MCF 10A (cell line): ENCODE data around the gene SASH3. TPM values are rescaled to one million over a fixed set of nuclear protein-coding genes. Genes with fewer than 3 reads are reported as not detected.

Source experiments
- BruUV-seq: library from RNA; stranded (reverse); fragments of 400-500 nt; replicated peaks from 2 replicates; lab custom pipeline; 2021; lab: Mats Ljungman, UMichigan
- CTCF ChIA-PET: fragments of 300-600 bp; sonication (Branson Sonifier 250); formaldehyde crosslinking; extraction: SDS; loops from one replicate; lab custom pipeline; 2021; ENCODE audit warnings: antibody characterized with exemption, inconsistent platforms; lab: Yijun Ruan, JAX
- POLR2A ChIA-PET: fragments of 300-600, 350-650 bp; sonication (Branson Sonifier 250); formaldehyde crosslinking; extraction: SDS; loops from one replicate; lab custom pipeline; 2020; ENCODE audit warnings: antibody characterized with exemption, inconsistent platforms; lab: Yijun Ruan, JAX
- DNase-seq: peaks from one replicate; pipeline ENCODE4 v3.0.0-alpha.2; 2018; ENCODE audit not compliant: unreplicated experiment
- H3K27ac Mint-ChIP-seq: one replicate; pipeline ENCODE4 v1.8.0; 2022; ENCODE audit warnings: mild to moderate bottlenecking, low read depth, mixed read lengths; ENCODE audit not compliant: unreplicated experiment
- H3K27me3 Mint-ChIP-seq: one replicate; pipeline ENCODE4 v1.8.0; 2022; ENCODE audit warnings: mixed read lengths; ENCODE audit not compliant: insufficient read depth, unreplicated experiment
- H3K36me3 Mint-ChIP-seq: one replicate; pipeline ENCODE4 v1.8.0; 2022; ENCODE audit warnings: mild to moderate bottlenecking, moderate library complexity, mixed read lengths; ENCODE audit not compliant: insufficient read depth, unreplicated experiment
- H3K4me1 Mint-ChIP-seq: one replicate; pipeline ENCODE4 v1.8.0; 2022; ENCODE audit warnings: mixed read lengths; ENCODE audit not compliant: insufficient read depth, unreplicated experiment
- H3K4me3 Mint-ChIP-seq: one replicate; pipeline ENCODE4 v1.8.0; 2022; ENCODE audit warnings: mild to moderate bottlenecking, moderate library complexity, mixed read lengths; ENCODE audit not compliant: unreplicated experiment
- H3K9me3 Mint-ChIP-seq: one replicate; pipeline ENCODE4 v1.8.0; 2022; ENCODE audit warnings: mixed read lengths; ENCODE audit not compliant: unreplicated experiment
- intact Hi-C: fragments of 100-400 bp; cut with micrococcal nuclease; formaldehyde crosslinking; loops from 2 replicates; pipeline ENCODE4 v1.14.1; 2022
- total RNA-seq: library from RNA; stranded (reverse); gene quantifications from 2 replicates; pipeline ENCODE4 v1.2.3, GENCODE V29; 2022
- TF ChIP-seq, protein P1 (sequence below): fragments of 200-600 bp; IDR thresholded peaks from one replicate; pipeline ENCODE4 v1.8.0; 2022; ENCODE audit warnings: antibody characterized with exemption, mild to moderate bottlenecking; ENCODE audit not compliant: unreplicated experiment

The SASH3 gene
- total RNA-seq, 1 experiment from 2014 or later: not detected

GRCh38 chrX:129790808-129791207 is 11.1 kb downstream of the SASH3 start:
- no peaks in the 10 kb centered on the region for H3K9me3 Mint-ChIP-seq
- TF ChIP-seq, protein P1, sequence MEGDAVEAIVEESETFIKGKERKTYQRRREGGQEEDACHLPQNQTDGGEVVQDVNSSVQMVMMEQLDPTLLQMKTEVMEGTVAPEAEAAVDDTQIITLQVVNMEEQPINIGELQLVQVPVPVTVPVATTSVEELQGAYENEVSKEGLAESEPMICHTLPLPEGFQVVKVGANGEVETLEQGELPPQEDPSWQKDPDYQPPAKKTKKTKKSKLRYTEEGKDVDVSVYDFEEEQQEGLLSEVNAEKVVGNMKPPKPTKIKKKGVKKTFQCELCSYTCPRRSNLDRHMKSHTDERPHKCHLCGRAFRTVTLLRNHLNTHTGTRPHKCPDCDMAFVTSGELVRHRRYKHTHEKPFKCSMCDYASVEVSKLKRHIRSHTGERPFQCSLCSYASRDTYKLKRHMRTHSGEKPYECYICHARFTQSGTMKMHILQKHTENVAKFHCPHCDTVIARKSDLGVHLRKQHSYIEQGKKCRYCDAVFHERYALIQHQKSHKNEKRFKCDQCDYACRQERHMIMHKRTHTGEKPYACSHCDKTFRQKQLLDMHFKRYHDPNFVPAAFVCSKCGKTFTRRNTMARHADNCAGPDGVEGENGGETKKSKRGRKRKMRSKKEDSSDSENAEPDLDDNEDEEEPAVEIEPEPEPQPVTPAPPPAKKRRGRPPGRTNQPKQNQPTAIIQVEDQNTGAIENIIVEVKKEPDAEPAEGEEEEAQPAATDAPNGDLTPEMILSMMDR: no peak
- intact Hi-C loops: no loop called here
- H3K36me3 Mint-ChIP-seq: peaks cover 6% of the 10 kb centered on the region
- H3K4me3 Mint-ChIP-seq: no peak overlapping the region
- no TSS peak for BruUV-seq
- ChIA-PET CTCF (interaction anchor here (0.5 kb wide), 1 partner anchor 77 kb away, joined by 5 read pairs; no protein-coding TSS in a partner anchor), POLR2A (interaction anchor here (0.6 kb wide), 1 partner anchor 115 kb away, joined by 4 read pairs; the partner anchor contains the start of gene UTP14A)
- peaks cover 12% of the 10 kb centered on the region for H3K27me3 Mint-ChIP-seq
- no peaks in the 10 kb centered on the region for H3K4me1 Mint-ChIP-seq
- DNase-seq: no peak
- H3K27ac Mint-ChIP-seq: no peak overlapping the region

DNA sequence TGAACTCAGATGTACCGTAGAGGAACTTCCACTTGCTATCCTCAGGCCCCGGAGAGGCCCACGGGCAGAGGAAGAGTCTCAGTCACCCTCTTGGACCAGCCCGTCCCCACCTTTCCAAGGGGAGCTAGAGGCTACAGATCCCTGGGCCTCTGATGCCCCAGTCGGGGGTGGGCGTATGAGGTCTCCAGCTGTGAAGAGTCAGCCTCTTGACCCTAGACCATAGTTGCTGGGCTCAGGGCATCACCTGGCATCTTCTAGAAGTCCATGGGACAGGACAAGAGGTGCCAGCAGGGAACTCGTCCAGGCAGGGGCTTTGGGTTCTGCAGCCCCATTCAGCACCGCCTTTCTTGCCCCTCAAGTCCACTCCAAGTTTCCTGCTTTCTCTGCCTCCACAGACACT is 11.6 kb downstream of the SASH3 start:
- intact Hi-C loops: no loop called here
- no peaks in the 10 kb centered on the region for H3K4me1 Mint-ChIP-seq
- no peaks in the 10 kb centered on the region for H3K9me3 Mint-ChIP-seq
- POLR2A ChIA-PET: interaction anchor here (0.7 kb wide), 1 partner anchor 149 kb away, joined by 3 read pairs; no protein-coding TSS in a partner anchor
- H3K36me3 Mint-ChIP-seq: peaks cover 6% of the 10 kb centered on the region
- CTCF ChIA-PET: interaction anchor here (0.5 to 1.3 kb wide), 3 partner anchors 9 to 191 kb away, joined by 3 to 5 read pairs (median 4); no protein-coding TSS in a partner anchor
- no TSS peak for BruUV-seq
- DNase-seq: no peak
- H3K27ac Mint-ChIP-seq: no peak overlapping the region
- no peak overlapping the region for H3K4me3 Mint-ChIP-seq
- H3K27me3 Mint-ChIP-seq: peaks cover 12% of the 10 kb centered on the region
- TF ChIP-seq, protein P1: no peak

DNA sequence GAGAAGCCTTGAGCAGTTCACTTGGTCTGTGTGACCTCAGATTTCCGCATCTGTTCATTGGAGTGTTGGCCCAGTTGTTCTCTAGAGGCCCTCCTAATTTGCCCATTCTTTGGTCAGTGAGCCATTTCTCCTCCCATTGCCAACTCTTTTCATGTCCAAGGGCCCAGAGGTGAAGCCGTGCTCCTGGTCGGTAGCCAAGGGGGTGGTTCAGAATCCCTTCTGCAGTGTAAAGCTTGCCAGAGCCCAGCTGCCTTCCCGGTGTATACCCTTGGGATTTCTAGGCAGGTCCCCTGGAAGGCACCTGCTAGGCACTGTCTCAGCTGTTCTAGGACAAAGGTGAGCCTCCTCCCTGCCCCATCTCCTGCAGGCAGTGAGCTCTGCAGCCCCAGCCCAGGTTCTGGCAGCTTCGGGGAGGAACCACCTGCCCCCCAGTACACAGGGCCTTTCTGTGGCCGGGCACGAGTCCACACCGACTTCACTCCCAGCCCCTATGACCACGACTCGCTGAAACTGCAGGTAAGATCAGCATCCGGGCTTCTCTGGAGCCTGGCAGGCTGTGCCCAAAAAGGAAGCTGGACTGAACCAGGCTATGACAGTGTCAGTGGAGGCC is 12.3 kb downstream of the SASH3 start:
- TF ChIP-seq, protein P1: no peak
- no peak for DNase-seq
- no peak overlapping the region for H3K4me3 Mint-ChIP-seq
- BruUV-seq: no TSS peak
- CTCF ChIA-PET: interaction anchor here (0.6 to 1.3 kb wide), 2 partner anchors 8 to 192 kb away, joined by 3 to 4 read pairs; no protein-coding TSS in a partner anchor
- no peaks in the 10 kb centered on the region for H3K9me3 Mint-ChIP-seq
- H3K27ac Mint-ChIP-seq: no peak overlapping the region
- POLR2A ChIA-PET: interaction anchor here (0.7 kb wide), 1 partner anchor 148 kb away, joined by 3 read pairs; no protein-coding TSS in a partner anchor
- H3K4me1 Mint-ChIP-seq: no peaks in the 10 kb centered on the region
- intact Hi-C loops: no loop called here
- H3K27me3 Mint-ChIP-seq: peaks cover 5% of the 10 kb centered on the region
- H3K36me3 Mint-ChIP-seq: peaks cover 6% of the 10 kb centered on the region

DNA sequence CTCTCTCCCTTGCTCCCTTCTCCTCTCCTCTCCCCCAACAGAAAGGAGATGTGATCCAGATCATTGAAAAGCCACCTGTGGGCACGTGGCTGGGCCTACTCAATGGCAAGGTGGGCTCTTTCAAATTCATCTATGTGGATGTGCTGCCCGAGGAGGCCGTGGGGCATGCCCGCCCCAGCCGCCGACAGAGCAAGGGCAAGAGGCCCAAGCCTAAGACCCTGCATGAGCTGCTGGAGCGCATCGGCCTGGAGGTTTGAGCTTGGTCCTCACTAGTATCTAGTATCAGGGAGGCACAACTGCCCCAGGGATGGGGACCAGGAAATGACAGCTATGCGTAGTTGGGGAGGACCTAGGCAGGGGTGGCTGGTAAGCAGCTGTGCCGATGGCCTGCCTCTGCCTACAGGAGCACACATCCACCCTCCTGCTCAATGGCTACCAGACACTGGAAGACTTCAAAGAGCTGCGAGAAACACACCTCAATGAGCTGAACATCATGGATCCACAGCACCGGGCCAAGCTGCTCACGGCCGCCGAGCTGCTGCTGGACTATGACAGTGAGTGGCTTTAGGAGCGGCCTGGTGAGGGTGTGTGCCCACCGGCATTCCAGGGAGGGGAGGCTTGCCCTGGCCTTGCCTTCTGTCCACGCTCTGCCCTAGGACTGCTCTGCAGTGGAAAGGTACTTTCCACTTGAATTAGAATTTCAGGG is 13.0 kb downstream of the SASH3 start:
- H3K27ac Mint-ChIP-seq: no peak overlapping the region
- no peak for DNase-seq
- ChIA-PET CTCF (interaction anchor here (0.6 kb wide), 1 partner anchor 24 kb away, joined by 3 read pairs; no protein-coding TSS in a partner anchor), POLR2A (no interaction called here)
- intact Hi-C loops: no loop called here
- peaks cover 6% of the 10 kb centered on the region for H3K36me3 Mint-ChIP-seq
- TF ChIP-seq, protein P1: no peak
- H3K4me3 Mint-ChIP-seq: no peak overlapping the region
- H3K4me1 Mint-ChIP-seq: no peaks in the 10 kb centered on the region
- H3K9me3 Mint-ChIP-seq: no peaks in the 10 kb centered on the region
- no peaks in the 10 kb centered on the region for H3K27me3 Mint-ChIP-seq
- no TSS peak for BruUV-seq
